Esophagus muscularis mucosa (tissue), 4 donors: ENCODE measurements around the gene ARHGAP30. TPM values are rescaled to one million over a fixed set of nuclear protein-coding genes. Genes with fewer than 3 reads are reported as not detected.

Experiments used
- DNase-seq: peaks from one replicate; pipeline ENCODE4 v3.0.0-alpha.2; 2017; ENCODE audit errors: extremely low spot score
- H3K27ac ChIP-seq, 4 donors: fragments of 200-600 bp; sonication (generic); replicated peaks in 1 of 4; 1 replicate in 3 of 4; 2 replicates in 1 of 4; pipeline ENCODE4 v1.5.1; 2016 to 2019; ENCODE audit warnings: mild to moderate bottlenecking in 1 of 4
- H3K27me3 ChIP-seq, 4 donors: fragments of 200-600 bp; sonication (generic); one replicate each; pipeline versions ENCODE4 v1.5.1 to v1.6.0; 2016 to 2019
- H3K36me3 ChIP-seq, 4 donors: fragments of 200-600 bp; sonication (generic); one replicate each; pipeline ENCODE4 v1.5.1; 2016 to 2019
- H3K4me1 ChIP-seq, 4 donors: fragments of 200-600 bp; sonication (generic); one replicate each; pipeline ENCODE4 v1.5.1; 2016 to 2019
- H3K4me3 ChIP-seq, 4 donors: fragments of 200-600 bp; sonication (generic); 1 replicate in 2 of 4; 2 replicates in 2 of 4; pipeline ENCODE4 v1.5.1; 2016 to 2019; ENCODE audit warnings: mild to moderate bottlenecking in 4 of 4, moderate library complexity in 1 of 4
- H3K9me3 ChIP-seq, 4 donors: fragments of 200-600 bp; sonication (generic); 1 replicate in 3 of 4; 2 replicates in 1 of 4; pipeline ENCODE4 v1.5.1; 2016 to 2019
- CTCF ChIP-seq, 3 experiments: fragments of 200-600 bp in 2 of 3; fragments of 450-650 bp in 1 of 3; sonication (generic) in 2 of 3; IDR thresholded peaks; one replicate each; pipeline ENCODE4 v1.5.1; 2017 to 2019; ENCODE audit warnings: antibody characterized with exemption in 3 of 3, mild to moderate bottlenecking in 2 of 3, moderate library complexity in 1 of 3
- EP300 ChIP-seq: sonication (generic); formaldehyde crosslinking; IDR thresholded peaks from one replicate; pipeline ENCODE4 v1.6.1; 2017; ENCODE audit warnings: antibody characterized with exemption
- POLR2A ChIP-seq: fragments of 450-650 bp; IDR thresholded peaks from one replicate; pipeline ENCODE4 v1.6.1; 2017; ENCODE audit warnings: antibody characterized with exemption, moderate library complexity, mild to moderate bottlenecking, low read depth
- POLR2AphosphoS5 ChIP-seq, 2 donors: sonication (generic); formaldehyde crosslinking; IDR thresholded peaks; one replicate each; pipeline ENCODE4 v1.6.1; 2017; ENCODE audit warnings: antibody characterized with exemption in 2 of 2
- WGBS: methylation state at CpG from one replicate; pipeline ENCODE4 v1.1.5; 2018; 5-methylcytosine and 5-hydroxymethylcytosine counted together
- intact Hi-C: fragments of 100-400 bp; cut with DNase I; formaldehyde crosslinking; loops from one replicate; pipeline ENCODE4 v1.15.1; 2023
- total RNA-seq, 4 donors: library from RNA; depleted of rRNA; stranded (reverse); fragments of >200 nt; gene quantifications; one replicate each; pipeline versions ENCODE4 v1.1.0 to v1.2.1, GENCODE V29; 2016

The ARHGAP30 gene
- total RNA-seq, 4 donors from 2014 or later, result 4.6 to 14.1 (median 6.9) TPM

GRCh38 chr1:161013131-161013487 lies 56.6 kb downstream of the ARHGAP30 start:
- Histone ChIP-seq H3K27me3 (peaks cover 0 to 2% (median 0%) of the 10 kb centered on the region in 4 donors), H3K4me3 (peak overlapping the region in 2 of 4 donors; percentile 3 to 38), H3K36me3 (no peaks in the 10 kb centered on the region), H3K4me1 (peaks cover 0 to 17% (median 5%) of the 10 kb centered on the region in 4 donors), H3K9me3 (no peaks in the 10 kb centered on the region), H3K27ac (peak overlapping the region; percentile 61 to 77 (median 75))
- intact Hi-C loops, result no loop called here
- TF ChIP-seq POLR2AphosphoS5 (IDR thresholded peaks at IDR 0.05) (no peak), POLR2A (no peak), CTCF (IDR thresholded peaks at IDR 0.05) (no peak), EP300 (no peak)
- no peak for DNase-seq

GRCh38 chr1:161012420-161012819 lies 57.3 kb downstream of the ARHGAP30 start:
- intact Hi-C loops, result no loop called here
- 93% methylated on average over 3 of the region's 3 CpGs for WGBS
- TF ChIP-seq CTCF (IDR thresholded peaks at IDR 0.05) (no peak), EP300 (no peak)
- Histone ChIP-seq H3K36me3 (no peaks in the 10 kb centered on the region), H3K4me3 (no peak overlapping the region), H3K9me3 (no peaks in the 10 kb centered on the region), H3K27me3 (no peaks in the 10 kb centered on the region), H3K27ac (peak overlapping the region in 3 of 4 donors; percentile 61 to 77 (median 76)), H3K4me1 (peaks cover 0 to 15% (median 5%) of the 10 kb centered on the region in 4 donors)
- DNase-seq, result no peak

- no peaks in the 10 kb centered on the region for H3K9me3 ChIP-seq
- intact Hi-C loops, result no loop called here
- no peaks in the 10 kb centered on the region for H3K36me3 ChIP-seq
- no peak for DNase-seq
- H3K27ac ChIP-seq, result no peak overlapping the region
- H3K4me3 ChIP-seq, result no peak overlapping the region
- no peaks in the 10 kb centered on the region for H3K27me3 ChIP-seq
- TF ChIP-seq CTCF (IDR thresholded peaks at IDR 0.05) (no peak), POLR2A (no peak), POLR2AphosphoS5 (IDR thresholded peaks at IDR 0.05) (no peak), EP300 (no peak)
- peaks cover 0 to 15% (median 5%) of the 10 kb centered on the region in 4 donors for H3K4me1 ChIP-seq
- WGBS, result 93% methylated on average over 7 of the region's 7 CpGs
These were observed 60.0 kb downstream of the ARHGAP30 start for GRCh38 chr1:161009602-161010211.

- peaks cover 0 to 10% (median 2%) of the 10 kb centered on the region in 4 donors for H3K4me1 ChIP-seq
- H3K27ac ChIP-seq, result no peak overlapping the region
- no peak for DNase-seq
- no peaks in the 10 kb centered on the region for H3K27me3 ChIP-seq
- H3K4me3 ChIP-seq, result no peak overlapping the region
- H3K36me3 ChIP-seq, result no peaks in the 10 kb centered on the region
- TF ChIP-seq POLR2AphosphoS5 (IDR thresholded peaks at IDR 0.05) (no peak), EP300 (no peak), CTCF (IDR thresholded peaks at IDR 0.05) (no peak), POLR2A (no peak)
- 76% methylated on average over 4 of the region's 4 CpGs for WGBS
- H3K9me3 ChIP-seq, result no peaks in the 10 kb centered on the region
- intact Hi-C loops, result no loop called here
These were observed 60.7 kb downstream of the ARHGAP30 start for GRCh38 chr1:161008869-161009510.

- WGBS, result 94% methylated on average over 2 of the region's 2 CpGs
- H3K27ac ChIP-seq, result no peak overlapping the region
- H3K4me1 ChIP-seq, result no peaks in the 10 kb centered on the region
- DNase-seq, result no peak
- no peaks in the 10 kb centered on the region for H3K9me3 ChIP-seq
- TF ChIP-seq POLR2A, result no peak
- intact Hi-C loops, result no loop called here
- no peaks in the 10 kb centered on the region for H3K27me3 ChIP-seq
- no peaks in the 10 kb centered on the region for H3K36me3 ChIP-seq
- H3K4me3 ChIP-seq, result no peak overlapping the region
These were observed 62.3 kb downstream of the ARHGAP30 start for GRCh38 chr1:161007369-161007768.
